Stimulated activated memory B cell treated with anti-CD40 and anti-IgM and Interleukin-4, amounts not matched to agents 10 μg/mL and 1 μg/mL and 100 μg/mL, for 72 hours (primary cell): ENCODE results near the gene PCSK9.
"Not testable (repeated sequence)": the region's sequence is repeated elsewhere in the genome, so short reads cannot be mapped to it uniquely, and the experiment has no call there.

Experiments used
- ATAC-seq: fragments of 150-1000 bp; cut with Tn5 transposase; 2 replicates; pipeline ENCODE4 v1.10.0; 2021
- H3K27ac Mint-ChIP-seq: one replicate; pipeline ENCODE4 v1.8.0; 2022; ENCODE audit warnings: mild to moderate bottlenecking, mixed read lengths
- H3K27me3 Mint-ChIP-seq: one replicate; pipeline ENCODE4 v1.8.0; 2022; ENCODE audit warnings: mixed read lengths
- H3K36me3 Mint-ChIP-seq: one replicate; pipeline ENCODE4 v1.8.0; 2022; ENCODE audit warnings: mixed read lengths
- H3K4me1 Mint-ChIP-seq: one replicate; pipeline ENCODE4 v1.8.0; 2022; ENCODE audit warnings: mixed read lengths
- H3K4me3 Mint-ChIP-seq: one replicate; pipeline ENCODE4 v1.8.0; 2022; ENCODE audit warnings: mild to moderate bottlenecking, moderate library complexity, mixed read lengths
- H3K9me3 Mint-ChIP-seq: one replicate; pipeline ENCODE4 v1.8.0; 2022; ENCODE audit warnings: mixed read lengths

The PCSK9 gene

DNA sequence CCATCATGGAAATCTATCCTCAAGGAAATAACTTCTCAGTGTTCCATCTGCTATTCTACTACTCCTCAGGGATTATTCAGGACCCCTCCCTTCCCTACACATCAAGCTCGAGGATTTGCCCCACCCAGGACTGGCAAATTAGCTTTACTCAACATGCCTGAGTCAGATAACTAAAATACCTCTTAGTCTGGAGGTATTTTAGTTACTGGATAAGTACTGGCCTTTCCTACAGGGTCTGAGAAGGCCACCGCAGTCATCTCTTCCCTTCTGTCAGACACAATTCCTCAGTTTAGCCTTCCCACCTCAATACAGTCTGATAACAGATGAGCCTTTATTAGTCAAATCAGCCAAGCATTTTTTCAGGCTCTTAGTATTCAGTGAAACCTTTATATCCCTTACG lies 12.7 kb upstream of the PCSK9 start:
- H3K9me3 Mint-ChIP-seq, H3K27ac Mint-ChIP-seq, H3K4me1 Mint-ChIP-seq, H3K4me3 Mint-ChIP-seq, H3K36me3 Mint-ChIP-seq, ATAC-seq: not testable (repeated sequence)
- peaks cover 51% of the 10 kb centered on the region for H3K27me3 Mint-ChIP-seq

DNA sequence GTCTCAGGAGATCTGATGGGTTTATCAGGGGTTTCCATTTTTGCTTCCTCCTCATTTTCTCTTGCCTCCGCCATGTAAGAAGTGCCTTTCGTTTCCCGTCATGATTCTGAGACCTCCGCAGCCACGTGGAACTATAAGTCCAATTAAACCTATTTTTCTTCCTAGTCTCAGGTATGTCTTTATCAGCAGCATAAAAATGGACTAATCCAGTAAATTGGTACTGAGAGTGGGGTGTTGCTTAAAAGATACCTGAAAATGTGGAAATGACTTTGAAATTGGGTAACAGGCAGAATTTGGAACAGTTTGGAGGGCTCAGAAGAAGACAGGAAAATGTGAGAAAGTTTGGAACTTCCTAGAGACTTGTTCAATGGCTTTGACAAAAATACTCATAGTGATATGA lies 8.2 kb upstream of the PCSK9 start:
- H3K36me3 Mint-ChIP-seq, H3K9me3 Mint-ChIP-seq, ATAC-seq, H3K27ac Mint-ChIP-seq, H3K4me1 Mint-ChIP-seq, H3K4me3 Mint-ChIP-seq: not testable (repeated sequence)
- H3K27me3 Mint-ChIP-seq = peaks cover 41% of the 10 kb centered on the region

- ATAC-seq = no peak
Measured at GRCh38 chr1:55033265-55033614, 6.1 kb upstream of the PCSK9 start.

DNA sequence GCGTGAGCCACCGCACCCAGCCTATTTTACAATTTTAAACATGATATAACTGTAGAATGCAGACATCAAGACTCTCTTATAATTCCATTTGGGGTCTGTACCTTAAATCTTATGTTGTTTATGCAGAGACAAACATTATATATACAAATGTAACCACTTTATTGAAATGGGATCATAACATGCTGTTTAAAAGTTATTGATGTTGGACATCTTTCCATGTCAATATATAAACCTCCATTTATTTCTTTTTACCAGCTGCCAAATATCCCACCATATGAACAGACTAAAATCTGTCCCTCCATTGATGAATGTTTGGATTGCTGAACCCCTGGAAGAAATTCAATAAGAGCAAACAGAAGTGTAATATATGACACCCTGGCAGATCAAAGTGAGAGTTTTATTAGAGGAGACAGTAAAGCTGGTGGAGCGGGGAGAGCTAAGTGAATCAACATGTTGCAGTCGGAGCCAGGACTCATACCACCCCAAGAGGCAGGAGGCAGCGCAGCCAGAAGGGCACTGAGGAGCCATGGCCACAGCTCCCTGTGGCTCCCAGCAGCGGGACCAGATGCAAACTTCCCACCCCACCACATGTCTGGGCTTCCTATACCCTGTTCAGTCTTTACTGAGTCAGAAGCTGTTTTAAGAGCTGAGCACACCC lies 4.7 kb upstream of the PCSK9 start:
- no peak overlapping the region for H3K27ac Mint-ChIP-seq
- H3K9me3 Mint-ChIP-seq = peaks cover 3% of the 10 kb centered on the region
- no peak overlapping the region for H3K4me3 Mint-ChIP-seq
- ATAC-seq = no peak
- no peaks in the 10 kb centered on the region for H3K4me1 Mint-ChIP-seq
- H3K36me3 Mint-ChIP-seq = peaks cover 4% of the 10 kb centered on the region
- peaks cover 70% of the 10 kb centered on the region for H3K27me3 Mint-ChIP-seq

More at GRCh38 chr1:55033265-55033614, 6.1 kb upstream of the PCSK9 start:
- no peaks in the 10 kb centered on the region for H3K4me1 Mint-ChIP-seq
- no peak overlapping the region for H3K27ac Mint-ChIP-seq
- peaks cover 4% of the 10 kb centered on the region for H3K36me3 Mint-ChIP-seq
- H3K4me3 Mint-ChIP-seq = no peak overlapping the region
- H3K9me3 Mint-ChIP-seq = peaks cover 3% of the 10 kb centered on the region
- peaks cover 57% of the 10 kb centered on the region for H3K27me3 Mint-ChIP-seq

GRCh38 chr1:55035904-55036303 lies 3.4 kb upstream of the PCSK9 start:
- H3K9me3 Mint-ChIP-seq = peaks cover 3% of the 10 kb centered on the region
- ATAC-seq = no peak
- H3K27me3 Mint-ChIP-seq = peaks cover 70% of the 10 kb centered on the region
- no peak overlapping the region for H3K27ac Mint-ChIP-seq
- H3K36me3 Mint-ChIP-seq = peaks cover 4% of the 10 kb centered on the region
- H3K4me1 Mint-ChIP-seq = peaks cover 7% of the 10 kb centered on the region
- no peak overlapping the region for H3K4me3 Mint-ChIP-seq

DNA sequence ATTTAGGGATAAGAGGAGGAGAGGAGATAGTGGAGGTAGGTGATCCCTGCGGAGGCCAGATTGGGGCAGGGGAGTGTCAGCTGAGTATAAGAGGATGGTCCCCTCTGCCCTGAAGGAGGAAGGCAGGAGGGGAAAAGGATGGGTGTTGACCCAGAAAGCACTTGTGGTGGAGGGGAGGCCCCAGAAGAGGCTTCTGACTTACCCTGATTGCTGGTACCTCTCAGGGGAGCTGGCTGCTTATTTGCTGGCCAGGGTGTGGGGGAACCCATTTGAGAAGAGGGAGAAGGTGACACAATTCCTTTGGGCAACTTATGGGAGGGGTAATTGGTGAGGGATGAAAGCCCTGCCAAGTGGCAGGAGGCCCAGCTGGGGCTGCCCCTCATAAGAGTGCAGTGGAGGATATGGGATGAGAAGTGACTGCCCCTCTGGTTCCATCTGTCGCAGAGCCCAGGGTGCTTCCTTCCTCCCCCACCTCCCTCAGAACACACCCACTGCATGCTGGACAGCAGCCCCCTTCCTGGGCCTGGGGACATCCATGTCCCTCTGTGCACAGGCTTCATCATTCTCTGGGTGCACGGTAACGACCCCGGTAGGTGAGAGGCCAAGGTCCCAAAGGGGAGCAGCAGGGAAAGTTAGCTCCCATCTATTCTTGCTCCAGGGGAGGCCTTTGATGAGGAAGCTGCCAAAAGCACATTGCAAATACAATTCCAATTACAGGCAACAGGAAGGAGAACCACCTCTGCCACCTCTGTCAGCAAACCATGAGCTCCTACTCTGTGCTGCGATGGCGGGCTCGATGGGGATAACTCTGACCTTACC lies 1.4 kb upstream of the PCSK9 start:
- Mint-ChIP-seq H3K4me1 (peaks cover 7% of the 10 kb centered on the region), H3K4me3 (no peak overlapping the region), H3K27me3 (peaks cover 72% of the 10 kb centered on the region), H3K27ac (no peak overlapping the region), H3K9me3 (peaks cover 3% of the 10 kb centered on the region), H3K36me3 (peaks cover 4% of the 10 kb centered on the region)
- ATAC-seq = no peak

- Mint-ChIP-seq H3K27me3 (peaks cover 66% of the 10 kb centered on the region), H3K4me1 (peaks cover 7% of the 10 kb centered on the region), H3K4me3 (no peak overlapping the region), H3K36me3 (peaks cover under 1% of the 10 kb centered on the region), H3K27ac (no peak overlapping the region), H3K9me3 (no peaks in the 10 kb centered on the region)
- no peak for ATAC-seq
Measured at GRCh38 chr1:55038552-55038838, 853 bp upstream of the PCSK9 start.

GRCh38 chr1:55038974-55039341 lies 390 bp upstream of the PCSK9 start:
- Mint-ChIP-seq H3K27ac (no peak overlapping the region), H3K4me1 (peaks cover 7% of the 10 kb centered on the region), H3K9me3 (no peaks in the 10 kb centered on the region), H3K27me3 (peaks cover 63% of the 10 kb centered on the region), H3K4me3 (no peak overlapping the region), H3K36me3 (no peaks in the 10 kb centered on the region)
- ATAC-seq = no peak

- H3K4me3 Mint-ChIP-seq = no peak overlapping the region
- H3K27ac Mint-ChIP-seq = no peak overlapping the region
- H3K27me3 Mint-ChIP-seq = peaks cover 58% of the 10 kb centered on the region
- no peaks in the 10 kb centered on the region for H3K9me3 Mint-ChIP-seq
- peaks cover 7% of the 10 kb centered on the region for H3K4me1 Mint-ChIP-seq
- H3K36me3 Mint-ChIP-seq = no peaks in the 10 kb centered on the region
- ATAC-seq = no peak
Measured at GRCh38 chr1:55040083-55040932, 960 bp downstream of the PCSK9 start.

DNA sequence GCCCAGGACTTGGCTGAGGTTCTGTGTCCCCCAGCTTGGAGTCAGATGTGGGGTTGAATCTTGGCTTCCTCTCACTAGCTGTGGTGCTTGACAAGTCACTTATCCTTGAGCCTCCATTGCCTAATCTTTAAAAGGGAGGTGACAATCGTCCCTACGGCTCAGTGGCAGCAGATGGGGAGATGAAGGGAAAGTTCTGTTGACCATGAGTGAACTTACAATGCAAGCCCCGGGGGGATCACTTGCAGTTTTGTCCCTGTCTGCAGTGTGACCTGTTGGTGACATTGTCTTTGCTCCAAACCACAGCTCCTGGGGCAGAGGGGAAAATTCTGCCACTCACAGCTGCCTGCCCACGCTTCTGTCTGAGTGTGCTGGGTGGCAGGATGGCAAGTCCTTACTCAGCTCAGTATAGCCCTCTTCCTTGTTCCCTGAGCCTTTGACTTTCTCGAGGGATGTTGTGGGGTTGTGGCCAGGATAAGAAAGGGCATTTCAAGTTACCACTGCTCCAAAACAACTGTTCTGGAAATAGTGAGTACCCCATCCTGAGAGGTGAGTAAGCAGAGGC lies 1.7 kb downstream of the PCSK9 start:
- no peaks in the 10 kb centered on the region for H3K36me3 Mint-ChIP-seq
- peak; percentile 14 for ATAC-seq
- peaks cover 7% of the 10 kb centered on the region for H3K4me1 Mint-ChIP-seq
- H3K9me3 Mint-ChIP-seq = no peaks in the 10 kb centered on the region
- H3K27me3 Mint-ChIP-seq = peaks cover 51% of the 10 kb centered on the region
- no peak overlapping the region for H3K27ac Mint-ChIP-seq
- H3K4me3 Mint-ChIP-seq = no peak overlapping the region

DNA sequence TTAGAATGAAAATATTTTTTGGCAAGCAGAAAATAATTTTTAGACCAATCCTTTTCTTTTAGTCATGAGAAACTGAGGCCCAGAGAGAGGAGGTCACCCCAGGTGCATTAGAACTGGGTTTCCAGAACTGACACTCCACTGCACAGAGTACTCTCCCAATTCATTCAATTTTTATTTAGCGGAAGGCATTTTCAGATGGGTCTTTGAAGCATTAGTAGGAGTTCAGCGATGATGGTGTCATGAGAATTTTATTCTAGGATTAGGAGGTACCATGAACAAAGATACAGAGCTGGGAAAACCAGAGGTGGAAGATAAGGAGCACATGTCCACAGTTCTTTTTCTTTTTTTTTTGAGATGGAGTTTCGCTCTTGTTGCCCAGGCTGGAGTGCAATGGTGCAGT lies 2.3 kb downstream of the PCSK9 start:
- no peak overlapping the region for H3K4me3 Mint-ChIP-seq
- H3K4me1 Mint-ChIP-seq = peaks cover 7% of the 10 kb centered on the region
- H3K27me3 Mint-ChIP-seq = peaks cover 46% of the 10 kb centered on the region
- no peaks in the 10 kb centered on the region for H3K9me3 Mint-ChIP-seq
- no peaks in the 10 kb centered on the region for H3K36me3 Mint-ChIP-seq
- H3K27ac Mint-ChIP-seq = no peak overlapping the region
- ATAC-seq = no peak

DNA sequence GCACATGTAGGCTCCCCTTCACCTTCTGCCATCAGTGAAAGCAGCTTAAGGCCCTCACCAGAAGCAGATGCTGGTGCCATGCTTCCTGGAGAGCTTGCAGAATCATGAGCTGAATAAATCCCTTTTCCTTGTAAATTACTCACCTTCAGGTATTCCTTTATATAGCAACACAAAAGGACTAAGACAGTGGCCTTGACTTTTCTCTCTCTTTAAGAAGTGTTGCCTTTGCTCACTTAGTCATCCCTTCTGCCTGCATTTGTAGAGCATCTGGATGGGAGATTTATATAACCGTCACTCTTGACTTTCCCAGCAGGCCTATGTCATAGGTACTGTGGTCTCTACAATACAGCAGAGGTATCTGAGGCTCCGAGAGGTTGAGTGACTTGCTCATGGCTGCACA lies 3.7 kb downstream of the PCSK9 start:
- no peak for ATAC-seq
- Mint-ChIP-seq H3K4me1 (peaks cover 7% of the 10 kb centered on the region), H3K9me3 (no peaks in the 10 kb centered on the region), H3K4me3 (no peak overlapping the region), H3K27ac (no peak overlapping the region), H3K36me3 (no peaks in the 10 kb centered on the region), H3K27me3 (peaks cover 36% of the 10 kb centered on the region)

DNA sequence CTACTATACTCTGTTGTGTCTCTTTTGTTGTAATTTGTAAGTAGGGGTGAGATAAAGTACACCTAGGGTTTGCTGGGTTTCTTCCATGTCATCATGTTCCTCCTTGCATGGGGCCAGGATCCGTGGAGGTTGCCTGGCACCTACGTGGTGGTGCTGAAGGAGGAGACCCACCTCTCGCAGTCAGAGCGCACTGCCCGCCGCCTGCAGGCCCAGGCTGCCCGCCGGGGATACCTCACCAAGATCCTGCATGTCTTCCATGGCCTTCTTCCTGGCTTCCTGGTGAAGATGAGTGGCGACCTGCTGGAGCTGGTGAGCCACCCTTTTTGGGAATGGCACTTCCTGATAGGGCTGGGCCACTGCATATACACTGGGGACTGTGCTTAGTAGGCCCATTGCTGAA lies 4.4 kb downstream of the PCSK9 start:
- Mint-ChIP-seq H3K9me3 (no peaks in the 10 kb centered on the region), H3K4me3 (no peak overlapping the region), H3K27ac (no peak overlapping the region), H3K36me3 (no peaks in the 10 kb centered on the region), H3K27me3 (peaks cover 30% of the 10 kb centered on the region), H3K4me1 (peaks cover 7% of the 10 kb centered on the region)
- ATAC-seq = no peak

- Mint-ChIP-seq H3K9me3 (no peaks in the 10 kb centered on the region), H3K4me1 (peaks cover 6% of the 10 kb centered on the region), H3K27ac (no peak overlapping the region), H3K27me3 (peaks cover 20% of the 10 kb centered on the region), H3K4me3 (no peak overlapping the region), H3K36me3 (no peaks in the 10 kb centered on the region)
- no peak for ATAC-seq
Measured at GRCh38 chr1:55044617-55045397, 5.5 kb downstream of the PCSK9 start.

- H3K36me3 Mint-ChIP-seq = no peaks in the 10 kb centered on the region
- no peak for ATAC-seq
- H3K4me3 Mint-ChIP-seq = no peak overlapping the region
- H3K4me1 Mint-ChIP-seq = no peaks in the 10 kb centered on the region
- H3K27me3 Mint-ChIP-seq = peaks cover 13% of the 10 kb centered on the region
- no peak overlapping the region for H3K27ac Mint-ChIP-seq
- no peaks in the 10 kb centered on the region for H3K9me3 Mint-ChIP-seq
Measured at GRCh38 chr1:55045430-55045829, 6.1 kb downstream of the PCSK9 start.
